GM12878 (cell line): Measurements from ENCODE around the gene LPCAT2.

ENCODE experiments used
- CTCF ChIP-seq, 3 experiments: IDR thresholded peaks in 2 of 3; conservative IDR thresholded peaks in 1 of 3; 2 replicates each; pipeline ENCODE4 v1.5.1; 2011; ENCODE audit warnings: low read depth in 3 of 3, low read length in 3 of 3, mild to moderate bottlenecking in 3 of 3, control low read depth in 2 of 3, moderate library complexity in 2 of 3, inconsistent platforms in 1 of 3, mixed read lengths in 1 of 3; ENCODE audit not compliant: control insufficient read depth in 2 of 3, insufficient read depth in 1 of 3; ENCODE audit errors: extremely low read depth in 1 of 3
- MYC ChIP-seq: IDR thresholded peaks from 2 replicates; pipeline ENCODE4 v1.6.1; 2011; ENCODE audit warnings: mild to moderate bottlenecking, low read length, moderate library complexity, inconsistent platforms; ENCODE audit not compliant: insufficient read depth, insufficient replicate concordance, insufficient read length, severe bottlenecking

- TF ChIP-seq CTCF (IDR thresholded peaks at IDR 0.05 in 2 of 3, conservative IDR thresholded peaks at IDR 0.05 in 1 of 3; ENCODE audit: control insufficient read depth in 2 of 3, extremely low read depth in 1 of 3, insufficient read depth in 1 of 3, low read depth in 3 of 3, low read length in 3 of 3) (no peak), MYC (no peak)
Observed at GRCh38 chr16:55542459-55543082, 33.7 kb downstream of the LPCAT2 start.
